ENCODE results near the gene MTSS2.

MTSS2 gene

GRCh38 chr16:70715860-70716357, 30.1 kb upstream of the MTSS2 start:
- TF ChIP-seq POLR2A (IDR thresholded peaks at IDR 0.05; ENCODE audit: extremely low read depth, insufficient read length) = no peak
- TF ChIP-seq CTCF (IDR thresholded peaks at IDR 0.05; ENCODE audit: low read depth, low read length) = no peak
- TF ChIP-seq, protein P1, sequence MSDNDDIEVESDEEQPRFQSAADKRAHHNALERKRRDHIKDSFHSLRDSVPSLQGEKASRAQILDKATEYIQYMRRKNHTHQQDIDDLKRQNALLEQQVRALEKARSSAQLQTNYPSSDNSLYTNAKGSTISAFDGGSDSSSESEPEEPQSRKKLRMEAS (IDR thresholded peaks at IDR 0.05; ENCODE audit: low read depth, low read length) = no peak
- no peak for TF ChIP-seq MYC (IDR thresholded peaks at IDR 0.05; ENCODE audit: low read depth, low read length)
- DNase-seq (ENCODE audit: low read depth) = no peak
- H3K4me3 ChIP-seq (ENCODE audit: low read depth, low read length) = no peak overlapping the region

DNA sequence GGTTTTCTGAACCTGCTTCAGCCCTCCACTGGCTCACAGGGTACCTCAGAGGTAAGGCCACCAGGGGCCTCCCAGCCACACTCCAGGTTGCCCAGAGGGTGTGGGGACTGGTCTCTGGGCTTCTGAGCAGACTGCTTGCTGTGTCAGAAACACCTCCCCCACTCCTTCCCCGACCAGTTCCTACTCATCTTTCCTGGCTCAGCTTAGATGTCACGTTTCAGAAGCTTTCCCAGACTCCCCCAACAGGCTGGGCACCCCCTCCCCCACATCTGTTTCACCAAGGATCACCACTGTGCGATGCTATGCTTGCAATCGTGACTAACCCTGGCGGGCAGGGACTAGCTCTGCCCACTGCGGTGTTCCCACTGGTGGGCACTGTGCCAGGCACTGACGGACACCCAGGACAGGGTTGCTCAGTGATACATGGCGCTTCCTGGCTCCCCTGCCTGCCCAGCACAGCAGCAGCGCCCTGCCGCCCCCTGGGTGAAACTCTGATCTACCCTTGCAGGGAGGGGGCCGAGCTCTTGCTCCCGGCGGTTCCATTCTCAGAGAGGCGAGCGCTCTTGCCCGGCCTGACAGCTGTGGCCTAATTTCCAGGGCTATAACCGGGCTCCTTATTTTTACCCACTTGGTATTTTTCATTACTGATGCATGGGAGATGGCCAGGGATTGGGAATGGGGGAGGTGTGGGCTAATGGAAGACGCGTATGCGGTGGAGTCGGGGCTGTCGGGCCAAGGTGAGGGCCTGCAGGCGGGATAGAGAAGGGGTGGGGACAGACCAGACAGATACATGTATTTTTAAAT, 29.4 kb upstream of the MTSS2 start:
- peak; percentile 71 for DNase-seq (ENCODE audit: low read depth)

DNA sequence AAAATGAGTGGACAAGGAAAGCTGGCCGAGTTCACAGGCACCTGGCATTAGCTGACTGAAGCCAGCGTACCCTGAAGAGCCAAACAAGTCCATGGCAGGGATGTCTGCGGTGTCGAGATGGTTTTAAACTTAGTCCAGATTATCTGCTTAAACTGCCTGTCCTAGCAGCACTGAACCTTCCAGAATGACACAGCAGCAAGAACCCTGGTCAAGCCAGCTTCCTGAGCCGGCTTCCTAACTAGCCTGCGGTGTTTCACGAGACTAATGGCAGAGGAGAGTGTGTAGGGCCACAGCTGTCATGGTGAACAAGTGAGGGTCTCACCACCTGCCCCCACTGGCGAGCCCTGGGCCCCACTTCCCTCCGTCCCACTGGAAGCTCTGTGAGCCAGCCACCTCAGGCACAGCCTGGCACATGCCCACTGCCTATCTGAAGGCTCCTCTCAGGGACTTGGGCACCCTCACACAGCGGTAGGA, 28.8 kb upstream of the MTSS2 start:
- no peak for DNase-seq (ENCODE audit: low read depth)
- no peak for TF ChIP-seq CTCF (IDR thresholded peaks at IDR 0.05; ENCODE audit: low read depth, low read length)
- TF ChIP-seq, protein P1 (IDR thresholded peaks at IDR 0.05; ENCODE audit: low read depth, low read length) = no peak
- TF ChIP-seq POLR2A (IDR thresholded peaks at IDR 0.05; ENCODE audit: extremely low read depth, insufficient read length) = no peak
- no peak for TF ChIP-seq MYC (IDR thresholded peaks at IDR 0.05; ENCODE audit: low read depth, low read length)
- no peak overlapping the region for H3K4me3 ChIP-seq (ENCODE audit: low read depth, low read length)

More for the DNA sequence above, 29.4 kb upstream of the MTSS2 start:
- H3K4me3 ChIP-seq (ENCODE audit: low read depth, low read length) = no peak overlapping the region
- TF ChIP-seq POLR2A (IDR thresholded peaks at IDR 0.05; ENCODE audit: extremely low read depth, insufficient read length) (no peak), CTCF (IDR thresholded peaks at IDR 0.05; ENCODE audit: low read depth, low read length) (no peak), MYC (IDR thresholded peaks at IDR 0.05; ENCODE audit: low read depth, low read length) (no peak)
- TF ChIP-seq, protein P1 (IDR thresholded peaks at IDR 0.05; ENCODE audit: low read depth, low read length) = no peak

DNA sequence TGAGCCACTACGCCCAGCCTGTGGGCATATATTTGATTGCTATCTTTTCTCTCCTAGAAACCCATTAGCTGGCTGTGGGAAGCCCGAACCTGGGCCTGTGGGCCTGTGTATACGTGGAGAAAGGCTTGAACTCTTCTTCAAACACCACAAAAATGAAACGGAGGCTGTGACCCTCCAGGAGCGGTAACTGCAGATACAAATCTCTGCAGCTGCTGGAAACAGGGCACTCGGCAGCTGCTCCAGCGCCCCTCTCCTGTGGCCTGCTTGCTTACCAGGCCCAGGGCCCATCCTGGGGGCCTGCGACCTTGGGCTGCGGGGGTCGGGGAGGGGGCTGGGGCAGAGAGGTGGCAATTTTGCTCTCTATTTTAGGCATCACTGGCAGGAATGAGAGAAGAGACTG, 28.0 kb upstream of the MTSS2 start:
- no peak overlapping the region for H3K4me3 ChIP-seq (ENCODE audit: low read depth, low read length)
- no peak for DNase-seq (ENCODE audit: low read depth)
- no peak for TF ChIP-seq CTCF (IDR thresholded peaks at IDR 0.05; ENCODE audit: low read depth, low read length)

DNA sequence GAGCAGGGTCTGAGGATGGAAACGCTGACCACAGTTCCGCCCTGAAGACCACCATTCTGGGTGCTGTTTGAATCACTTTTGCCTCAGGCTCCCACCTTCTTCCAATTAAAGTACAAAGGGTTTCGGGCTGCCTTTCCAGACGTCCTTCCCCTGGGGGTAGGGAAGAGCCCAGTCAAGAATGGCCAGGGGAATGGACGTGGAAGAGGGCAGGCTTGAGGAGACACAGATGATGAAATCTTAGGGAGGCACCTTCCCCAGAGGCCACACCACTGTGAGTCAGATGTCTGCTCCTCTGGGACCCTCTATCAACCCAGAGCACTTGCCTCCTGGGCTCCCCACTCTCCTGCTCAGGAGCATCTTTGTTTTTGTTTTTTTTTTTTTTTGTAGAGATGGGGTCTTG, 27.5 kb upstream of the MTSS2 start:
- no peak for TF ChIP-seq CTCF (IDR thresholded peaks at IDR 0.05; ENCODE audit: low read depth, low read length)
- TF ChIP-seq MYC (IDR thresholded peaks at IDR 0.05; ENCODE audit: low read depth, low read length) = no peak
- TF ChIP-seq, protein P1 (IDR thresholded peaks at IDR 0.05; ENCODE audit: low read depth, low read length) = no peak
- TF ChIP-seq POLR2A (IDR thresholded peaks at IDR 0.05; ENCODE audit: extremely low read depth, insufficient read length) = no peak
- H3K4me3 ChIP-seq (ENCODE audit: low read depth, low read length) = no peak overlapping the region
- peak; percentile 89 for DNase-seq (ENCODE audit: low read depth)
